Measurements from ENCODE around the gene CAP2. TPM values are rescaled to one million over a fixed set of nuclear protein-coding genes. Genes with fewer than 3 reads are reported as not detected.

The CAP2 gene
- total RNA-seq, 4 donors from 2014 or later: 1.4 to 2.9 (median 2.2) TPM

GRCh38 chr6:17501982-17502704 is 108.7 kb downstream of the CAP2 start:
- H3K4me3 ChIP-seq: no peak overlapping the region
- DNase-seq (ENCODE audit: low spot score in 2 of 2): no peak

GRCh38 chr6:17503051-17503450 is 109.7 kb downstream of the CAP2 start:
- TF ChIP-seq POLR2A (IDR thresholded peaks at IDR 0.05) (no peak), EP300 (IDR thresholded peaks at IDR 0.05) (no peak), CTCF (IDR thresholded peaks at IDR 0.05) (no peak), POLR2AphosphoS5 (IDR thresholded peaks at IDR 0.05) (no peak)
- Histone ChIP-seq H3K27ac (no peak overlapping the region), H3K4me3 (no peak overlapping the region), H3K9me3 (no peaks in the 10 kb centered on the region), H3K36me3 (no peaks in the 10 kb centered on the region), H3K27me3 (no peaks in the 10 kb centered on the region), H3K4me1 (no peaks in the 10 kb centered on the region)
- 93% methylated on average over 7 of the region's 7 CpGs for WGBS
- no peak for DNase-seq (ENCODE audit: low spot score in 2 of 2)

More at GRCh38 chr6:17501982-17502704, 108.7 kb downstream of the CAP2 start:
- 90% methylated on average over 3 of the region's 3 CpGs for WGBS
- no peaks in the 10 kb centered on the region for H3K4me1 ChIP-seq
- TF ChIP-seq EP300 (IDR thresholded peaks at IDR 0.05) (no peak), POLR2AphosphoS5 (IDR thresholded peaks at IDR 0.05) (no peak), POLR2A (IDR thresholded peaks at IDR 0.05) (no peak), CTCF (IDR thresholded peaks at IDR 0.05) (no peak)
- H3K27me3 ChIP-seq: no peaks in the 10 kb centered on the region
- no peak overlapping the region for H3K27ac ChIP-seq
- no peaks in the 10 kb centered on the region for H3K36me3 ChIP-seq
- no peaks in the 10 kb centered on the region for H3K9me3 ChIP-seq

- 92% methylated on average over 1 of the region's 1 CpG for WGBS
- Histone ChIP-seq H3K4me1 (no peaks in the 10 kb centered on the region), H3K4me3 (no peak overlapping the region), H3K27ac (no peak overlapping the region), H3K36me3 (no peaks in the 10 kb centered on the region), H3K9me3 (no peaks in the 10 kb centered on the region), H3K27me3 (no peaks in the 10 kb centered on the region)
- TF ChIP-seq POLR2A (IDR thresholded peaks at IDR 0.05) (no peak), CTCF (IDR thresholded peaks at IDR 0.05) (no peak), EP300 (IDR thresholded peaks at IDR 0.05) (no peak), POLR2AphosphoS5 (IDR thresholded peaks at IDR 0.05) (no peak)
- no peak for DNase-seq (ENCODE audit: low spot score in 2 of 2)
These were observed 110.6 kb downstream of the CAP2 start for GRCh38 chr6:17504005-17504404.

GRCh38 chr6:17505062-17505476 is 111.7 kb downstream of the CAP2 start:
- H3K9me3 ChIP-seq: no peaks in the 10 kb centered on the region
- H3K4me1 ChIP-seq: no peaks in the 10 kb centered on the region
- no peak overlapping the region for H3K27ac ChIP-seq
- H3K27me3 ChIP-seq: no peaks in the 10 kb centered on the region
- 68% methylated on average over 5 of the region's 5 CpGs for WGBS
- TF ChIP-seq CTCF (IDR thresholded peaks at IDR 0.05) (no peak), EP300 (IDR thresholded peaks at IDR 0.05) (no peak), POLR2AphosphoS5 (IDR thresholded peaks at IDR 0.05) (no peak), POLR2A (IDR thresholded peaks at IDR 0.05) (no peak)
- H3K36me3 ChIP-seq: no peaks in the 10 kb centered on the region
- DNase-seq (ENCODE audit: low spot score in 2 of 2): no peak
- no peak overlapping the region for H3K4me3 ChIP-seq

- no peak for TF ChIP-seq POLR2A (IDR thresholded peaks at IDR 0.05)
- WGBS: 92% methylated on average over 5 of the region's 5 CpGs
- Histone ChIP-seq H3K27me3 (no peaks in the 10 kb centered on the region), H3K36me3 (no peaks in the 10 kb centered on the region), H3K27ac (no peak overlapping the region), H3K4me3 (no peak overlapping the region), H3K9me3 (no peaks in the 10 kb centered on the region), H3K4me1 (no peaks in the 10 kb centered on the region)
- DNase-seq (ENCODE audit: low spot score in 2 of 2): no peak
These were observed 112.4 kb downstream of the CAP2 start for GRCh38 chr6:17505767-17506280.

Data from suprapubic skin (tissue), 4 donors.